Karpas-422 (cell line): Measurements from ENCODE around the gene SVOPL. TPM values are rescaled to one million over a fixed set of nuclear protein-coding genes. Genes with fewer than 3 reads are reported as not detected.

Experiments
- DNase-seq: peaks from one replicate; pipeline ENCODE4 v3.0.0-alpha.2; 2015
- H2AFZ ChIP-seq: fragments of 200-600 bp; sonication (generic); 2 replicates; pipeline ENCODE4 v1.6.1; 2014; ENCODE audit warnings: antibody characterized with exemption, low read length, mixed read lengths
- H3K27ac ChIP-seq: fragments of 200-600 bp; sonication (generic); 2 replicates; pipeline ENCODE4 v1.5.1; 2014; ENCODE audit warnings: mild to moderate bottlenecking, low read length, moderate library complexity
- H3K27me3 ChIP-seq: fragments of 200-600 bp; sonication (generic); 2 replicates; pipeline ENCODE4 v1.6.1; 2014; ENCODE audit warnings: low read length, mixed read lengths
- H3K36me3 ChIP-seq: fragments of 200-600 bp; sonication (generic); 2 replicates; pipeline ENCODE4 v1.6.1; 2014; ENCODE audit warnings: low read length, mixed read lengths; ENCODE audit not compliant: insufficient read depth
- H3K4me1 ChIP-seq: fragments of 200-600 bp; sonication (generic); 2 replicates; pipeline ENCODE4 v1.6.1; 2014; ENCODE audit warnings: mild to moderate bottlenecking, low read length, mixed read lengths
- H3K4me2 ChIP-seq: fragments of 200-600 bp; sonication (generic); 2 replicates; pipeline ENCODE4 v1.6.1; 2014; ENCODE audit warnings: low read length, low read depth, mild to moderate bottlenecking; ENCODE audit not compliant: poor library complexity, severe bottlenecking
- H3K4me3 ChIP-seq: fragments of 200-600 bp; sonication (generic); 2 replicates; pipeline ENCODE4 v1.5.1; 2014; ENCODE audit warnings: mild to moderate bottlenecking, antibody characterized with exemption, low read length, mixed read lengths
- H3K79me2 ChIP-seq: fragments of 200-600 bp; sonication (generic); 2 replicates; pipeline ENCODE4 v1.6.1; 2014; ENCODE audit warnings: mild to moderate bottlenecking, low read length, mixed read lengths
- H3K9ac ChIP-seq: fragments of 200-600 bp; sonication (generic); 2 replicates; pipeline ENCODE4 v1.6.0; 2014; ENCODE audit warnings: low read length
- H3K9me2 ChIP-seq: fragments of 200-600 bp; sonication (generic), shearing (Covaris generic); replicated peaks from 2 replicates; pipeline ENCODE4 v1.6.0; 2014; ENCODE audit warnings: mild to moderate bottlenecking, low read length, moderate library complexity; ENCODE audit not compliant: insufficient read depth
- H3K9me3 ChIP-seq: fragments of 300-700, 200-600 bp; sonication (generic); 2 replicates; pipeline ENCODE4 v1.6.1; 2014; ENCODE audit warnings: low read length, mixed read lengths
- H4K20me1 ChIP-seq: fragments of 200-600 bp; sonication (generic); 2 replicates; pipeline ENCODE4 v1.6.1; 2014; ENCODE audit warnings: mild to moderate bottlenecking, antibody characterized with exemption, low read length, low read depth; ENCODE audit not compliant: insufficient read depth
- small RNA-seq: library from RNA; depleted of rRNA; stranded (forward); fragments of <200 nt; gene quantifications from one replicate; pipeline ENCODE3, GENCODE V24; 2014
- total RNA-seq: library from RNA; depleted of rRNA; stranded (reverse); fragments of >200 nt; shearing (Covaris generic); gene quantifications from 2 replicates; pipeline ENCODE4 v1.2.3, GENCODE V29; 2014; ENCODE audit warnings: low replicate concordance; rRNA removed

Gene SVOPL
- total RNA-seq, 1 experiment from 2014 or later = not detected

DNA sequence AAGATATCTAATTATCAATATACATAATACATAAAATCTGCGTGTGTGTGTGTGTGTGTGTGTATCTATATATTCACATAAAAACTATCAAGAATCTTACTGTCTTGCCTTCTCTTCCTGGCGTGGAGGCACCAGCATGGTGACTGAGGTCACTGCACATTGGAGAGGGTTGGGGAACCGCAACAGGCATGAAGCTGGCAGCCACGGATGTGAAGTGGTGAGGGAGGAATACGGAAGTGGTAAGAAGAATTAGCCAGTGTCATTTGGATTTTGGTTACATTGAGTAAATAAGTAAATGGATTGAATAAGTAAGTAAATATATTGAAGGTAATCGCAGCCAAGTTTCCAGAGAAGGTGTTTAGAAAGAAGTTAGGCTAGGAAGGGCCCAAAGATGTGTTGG lies 156.0 kb downstream of the SVOPL start:
- Histone ChIP-seq H3K9me2 (no peaks in the 10 kb centered on the region), H3K4me2 (no peak overlapping the region), H3K79me2 (peaks cover 16% of the 10 kb centered on the region), H3K9me3 (no peaks in the 10 kb centered on the region), H3K36me3 (peaks cover 45% of the 10 kb centered on the region), H3K4me1 (no peaks in the 10 kb centered on the region), H3K9ac (no peak overlapping the region), H3K27me3 (no peaks in the 10 kb centered on the region), H3K27ac (no peak overlapping the region), H3K4me3 (no peak overlapping the region), H4K20me1 (no peaks in the 10 kb centered on the region), H2AFZ (no peak overlapping the region)
- DNase-seq = no peak

Small RNAs within 50 kb of the gene (small RNA-seq; reads per million reads assigned to genes)
- not detected for gene RF00561

Other genes starting within 250 kb of the SVOPL start
- 12.6 and 17.4 TPM in 2 replicates for gene TRIM24, start 241.1 kb downstream of the SVOPL start, total RNA-seq
- gene TMEM213, start 96.6 kb upstream of the SVOPL start, total RNA-seq = not detected in 2 replicates
- gene ATP6V0A4, start 96.8 kb upstream of the SVOPL start, total RNA-seq = not detected in 2 replicates